HEK293T (cell line): ENCODE results near the gene NEU1.

ENCODE experiments used
- CTCF ChIA-PET: fragments of 350-600 bp; formaldehyde crosslinking; extraction: SDS; loops from one replicate; lab custom pipeline; 2021; ENCODE audit warnings: antibody characterized with exemption, inconsistent platforms; lab: Yijun Ruan, JAX
- POLR2A ChIA-PET: fragments of 350-600 bp; formaldehyde crosslinking; extraction: SDS; loops from one replicate; lab custom pipeline; 2020; ENCODE audit warnings: antibody characterized with exemption, inconsistent platforms; lab: Yijun Ruan, JAX
- DNase-seq: peaks from one replicate; pipeline ENCODE4 v3.0.0; 2012; ENCODE audit warnings: mixed read lengths; ENCODE audit errors: extremely low spot score
- ARNT ChIP-seq: fragments of 450-650 bp; IDR thresholded peaks from 2 replicates; pipeline ENCODE4 v1.6.1; 2017; ENCODE audit warnings: mild to moderate bottlenecking
- BHLHE40 ChIP-seq: fragments of 450-650 bp; IDR thresholded peaks from 2 replicates; pipeline ENCODE4 v1.6.1; 2016; ENCODE audit warnings: mild to moderate bottlenecking, moderate library complexity, borderline replicate concordance
- CTBP1 ChIP-seq: fragments of 450-650 bp; IDR thresholded peaks from 2 replicates; pipeline ENCODE4 v1.6.1; 2016; ENCODE audit warnings: borderline replicate concordance
- ELF4 ChIP-seq: fragments of 450-650 bp; IDR thresholded peaks from 2 replicates; pipeline ENCODE4 v1.6.1; 2017; ENCODE audit warnings: antibody characterized with exemption
- FOXA1 ChIP-seq: fragments of 450-650 bp; IDR thresholded peaks from 2 replicates; pipeline ENCODE4 v1.6.1; 2016; ENCODE audit warnings: mild to moderate bottlenecking
- FOXK2 ChIP-seq: fragments of 450-650 bp; IDR thresholded peaks from 2 replicates; pipeline ENCODE4 v1.6.1; 2016; ENCODE audit warnings: mild to moderate bottlenecking
- FOXM1 ChIP-seq: fragments of 450-650 bp; IDR thresholded peaks from 2 replicates; pipeline ENCODE4 v1.6.1; 2017; ENCODE audit warnings: mild to moderate bottlenecking, borderline replicate concordance
- HDGF ChIP-seq: fragments of 450-650 bp; IDR thresholded peaks from 2 replicates; pipeline ENCODE4 v1.6.1; 2017; ENCODE audit warnings: antibody characterized with exemption, borderline replicate concordance
- L3MBTL2 ChIP-seq: fragments of 450-650 bp; conservative IDR thresholded peaks from 2 replicates; pipeline ENCODE4 v1.6.1; 2016; ENCODE audit warnings: mild to moderate bottlenecking
- LEF1 ChIP-seq: fragments of 450-650 bp; IDR thresholded peaks from 2 replicates; pipeline ENCODE4 v1.6.1; 2017; ENCODE audit warnings: mild to moderate bottlenecking, borderline replicate concordance
- NFRKB ChIP-seq: fragments of 450-650 bp; IDR thresholded peaks from 2 replicates; pipeline ENCODE4 v1.6.1; 2016; ENCODE audit warnings: mild to moderate bottlenecking, moderate library complexity
- SP1 ChIP-seq: fragments of 450-650 bp; IDR thresholded peaks from 2 replicates; pipeline ENCODE4 v1.6.1; 2017
- SUZ12 ChIP-seq: fragments of 450-650 bp; IDR thresholded peaks from 2 replicates; pipeline ENCODE4 v1.6.1; 2016; ENCODE audit warnings: mild to moderate bottlenecking
- TARDBP ChIP-seq: fragments of 450-650 bp; IDR thresholded peaks from 2 replicates; pipeline ENCODE4 v1.6.1; 2016
- ZNF384 ChIP-seq: fragments of 450-650 bp; IDR thresholded peaks from 2 replicates; pipeline ENCODE4 v1.6.1; 2016
- TF ChIP-seq, protein P1 (sequence below): fragments of 450-650 bp; IDR thresholded peaks from 2 replicates; pipeline ENCODE4 v1.6.1; 2016

NEU1 gene

DNA sequence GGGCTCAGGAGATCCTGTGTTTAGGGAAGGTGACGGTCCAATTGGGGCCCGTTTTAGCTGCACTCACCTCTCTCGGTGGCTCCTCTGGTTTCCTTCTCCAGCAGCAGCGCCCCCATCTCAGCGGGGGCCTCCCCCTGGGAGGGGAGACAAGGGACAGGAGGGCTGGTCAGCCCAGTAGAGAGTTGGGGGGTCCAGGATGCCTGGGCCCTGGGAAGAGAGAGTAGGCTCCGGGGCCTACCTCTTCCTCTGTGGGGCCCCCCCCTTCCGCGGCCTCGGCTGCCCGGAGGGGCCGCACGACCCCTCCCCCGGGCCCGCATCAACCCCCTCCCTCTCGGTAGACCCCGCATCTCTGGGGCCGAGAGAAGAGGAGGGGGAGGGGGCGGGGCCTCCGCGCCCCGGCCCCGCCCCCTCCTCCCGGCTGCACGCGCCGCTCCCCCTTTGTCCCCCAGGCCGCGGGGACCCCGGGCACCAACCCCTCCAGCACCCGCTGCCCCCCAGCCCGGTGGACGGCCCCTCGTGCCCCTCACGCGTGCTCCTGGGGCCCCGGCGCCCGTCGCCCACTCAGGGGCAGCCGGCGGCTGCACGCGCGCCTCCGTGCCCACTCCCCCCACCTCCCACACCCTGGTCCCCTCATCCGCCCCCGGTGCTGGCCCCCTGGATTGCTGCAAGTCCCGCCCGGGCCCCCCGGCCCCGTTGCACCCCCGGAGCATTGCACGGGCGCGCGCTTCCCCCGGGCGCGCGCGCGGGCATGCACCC, 34.4 kb upstream of the NEU1 start:
- TF ChIP-seq FOXA1 (no peak), CTBP1 (no peak), ARNT (no peak), NFRKB (no peak)
- POLR2A ChIA-PET = interaction anchor here (0.9 to 2.7 kb wide), 10 partner anchors 10 to 355 kb away, joined by 3 to 13 read pairs (median 6); partner anchors contain the start of genes DDX39B, DXO, HSPA1A and HSPA1L
- CTCF ChIA-PET = interaction anchor here (1.5 kb wide), 1 partner anchor 90 kb away, joined by 3 read pairs; the partner anchor contains the start of gene LSM2
- no peak for DNase-seq

DNA sequence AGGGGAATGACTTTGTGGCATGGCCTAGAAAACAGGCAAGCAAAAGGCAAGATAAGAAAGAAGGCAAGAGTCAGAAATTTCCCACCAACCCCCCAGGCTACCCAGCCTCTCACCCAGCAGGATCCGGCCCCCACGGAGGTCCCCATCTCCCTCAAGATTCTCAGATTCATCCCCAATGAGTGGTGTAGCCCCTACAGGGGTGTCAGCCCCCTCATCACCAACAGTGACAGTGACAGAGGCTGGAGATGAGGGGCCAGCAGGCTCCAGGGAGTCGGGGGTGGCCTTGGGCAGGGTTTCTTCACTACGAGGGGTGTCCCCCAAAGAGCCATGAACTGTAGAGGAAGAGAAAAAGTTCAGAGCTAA, 33.9 kb upstream of the NEU1 start:
- TF ChIP-seq HDGF (no peak), ARNT (no peak), CTBP1 (no peak), FOXM1 (no peak), FOXK2 (no peak), FOXA1 (no peak), TARDBP (no peak), NFRKB (no peak), LEF1 (no peak), L3MBTL2 (no peak), SP1 (no peak), ELF4 (no peak), SUZ12 (no peak), BHLHE40 (no peak), ZNF384 (no peak)
- TF ChIP-seq, protein P1, sequence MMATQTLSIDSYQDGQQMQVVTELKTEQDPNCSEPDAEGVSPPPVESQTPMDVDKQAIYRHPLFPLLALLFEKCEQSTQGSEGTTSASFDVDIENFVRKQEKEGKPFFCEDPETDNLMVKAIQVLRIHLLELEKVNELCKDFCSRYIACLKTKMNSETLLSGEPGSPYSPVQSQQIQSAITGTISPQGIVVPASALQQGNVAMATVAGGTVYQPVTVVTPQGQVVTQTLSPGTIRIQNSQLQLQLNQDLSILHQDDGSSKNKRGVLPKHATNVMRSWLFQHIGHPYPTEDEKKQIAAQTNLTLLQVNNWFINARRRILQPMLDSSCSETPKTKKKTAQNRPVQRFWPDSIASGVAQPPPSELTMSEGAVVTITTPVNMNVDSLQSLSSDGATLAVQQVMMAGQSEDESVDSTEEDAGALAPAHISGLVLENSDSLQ = no peak
- ChIA-PET CTCF (no interaction called here), POLR2A (interaction anchor here (0.9 to 2.7 kb wide), 6 partner anchors 11 to 354 kb away, joined by 3 to 13 read pairs (median 6); partner anchors contain the start of genes DDX39B, HSPA1B, LSM2 and NEU1)
- no peak for DNase-seq

DNA sequence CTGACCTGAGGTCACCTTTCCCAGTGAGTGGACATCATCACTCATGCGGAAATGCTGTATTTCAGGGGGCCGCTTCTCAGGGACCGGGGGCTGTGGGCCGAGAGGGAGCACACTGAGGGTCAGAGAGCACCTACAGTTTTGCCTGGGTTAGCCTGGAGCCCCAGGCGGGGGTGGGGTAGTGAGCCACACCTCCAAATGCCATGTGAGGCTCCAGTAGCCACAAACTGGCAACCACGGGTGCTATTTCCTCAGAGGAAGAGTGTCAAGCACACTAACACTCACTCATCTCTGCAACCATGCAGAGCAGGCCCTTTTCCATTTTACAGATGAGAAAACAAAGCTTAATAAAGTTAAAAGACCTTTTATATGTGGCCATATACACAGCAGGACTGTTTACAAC, 30.2 kb upstream of the NEU1 start:
- POLR2A ChIA-PET = no interaction called here
- TF ChIP-seq SUZ12 (no peak), ARNT (no peak), FOXA1 (no peak)
- no peak for DNase-seq
- CTCF ChIA-PET = no interaction called here

DNA sequence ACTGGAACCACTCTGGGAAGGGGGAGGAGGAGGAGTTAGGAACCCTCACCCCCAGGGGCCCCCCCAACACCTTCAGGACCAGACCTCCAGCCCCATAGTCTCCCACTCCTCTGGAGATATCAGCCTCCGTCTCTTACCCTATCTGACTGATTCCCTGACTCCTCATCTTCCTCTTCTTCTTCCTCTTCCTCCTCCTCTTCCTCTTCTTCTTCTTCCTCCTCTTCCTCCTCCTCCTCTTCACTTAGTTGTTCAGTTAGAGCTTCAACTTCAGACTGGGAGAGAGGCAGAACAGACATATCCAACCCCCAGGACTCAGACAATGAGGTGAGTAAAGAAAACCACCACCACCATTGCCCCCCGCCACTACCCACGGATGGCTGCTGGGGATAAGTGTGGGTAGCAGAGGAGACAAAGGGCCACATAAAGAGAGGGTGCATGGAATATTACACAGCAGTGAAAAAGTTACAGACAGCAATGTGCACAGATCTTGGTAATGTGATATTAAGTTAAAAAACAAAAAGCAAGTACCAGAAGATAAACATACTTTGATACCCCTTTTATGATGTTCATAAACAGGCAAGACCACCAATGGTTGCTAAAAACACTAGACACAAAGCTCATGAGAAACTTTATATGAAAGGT, 26.8 kb upstream of the NEU1 start:
- TF ChIP-seq L3MBTL2 (no peak), ELF4 (no peak), HDGF (no peak), FOXA1 (no peak), LEF1 (no peak), FOXM1 (no peak), FOXK2 (no peak), CTBP1 (no peak), TARDBP (no peak), BHLHE40 (no peak), NFRKB (no peak), ARNT (no peak)
- TF ChIP-seq, protein P1 = no peak
- no peak for DNase-seq
- CTCF ChIA-PET = interaction anchor here (1.0 to 1.8 kb wide), 4 partner anchors 9 to 63 kb away, joined by 3 to 4 read pairs (median 3); no protein-coding TSS in a partner anchor
- POLR2A ChIA-PET = interaction anchor here (0.7 to 1.2 kb wide), 3 partner anchors 26 to 45 kb away, joined by 3 to 4 read pairs (median 3); partner anchors contain the start of gene NEU1

DNA sequence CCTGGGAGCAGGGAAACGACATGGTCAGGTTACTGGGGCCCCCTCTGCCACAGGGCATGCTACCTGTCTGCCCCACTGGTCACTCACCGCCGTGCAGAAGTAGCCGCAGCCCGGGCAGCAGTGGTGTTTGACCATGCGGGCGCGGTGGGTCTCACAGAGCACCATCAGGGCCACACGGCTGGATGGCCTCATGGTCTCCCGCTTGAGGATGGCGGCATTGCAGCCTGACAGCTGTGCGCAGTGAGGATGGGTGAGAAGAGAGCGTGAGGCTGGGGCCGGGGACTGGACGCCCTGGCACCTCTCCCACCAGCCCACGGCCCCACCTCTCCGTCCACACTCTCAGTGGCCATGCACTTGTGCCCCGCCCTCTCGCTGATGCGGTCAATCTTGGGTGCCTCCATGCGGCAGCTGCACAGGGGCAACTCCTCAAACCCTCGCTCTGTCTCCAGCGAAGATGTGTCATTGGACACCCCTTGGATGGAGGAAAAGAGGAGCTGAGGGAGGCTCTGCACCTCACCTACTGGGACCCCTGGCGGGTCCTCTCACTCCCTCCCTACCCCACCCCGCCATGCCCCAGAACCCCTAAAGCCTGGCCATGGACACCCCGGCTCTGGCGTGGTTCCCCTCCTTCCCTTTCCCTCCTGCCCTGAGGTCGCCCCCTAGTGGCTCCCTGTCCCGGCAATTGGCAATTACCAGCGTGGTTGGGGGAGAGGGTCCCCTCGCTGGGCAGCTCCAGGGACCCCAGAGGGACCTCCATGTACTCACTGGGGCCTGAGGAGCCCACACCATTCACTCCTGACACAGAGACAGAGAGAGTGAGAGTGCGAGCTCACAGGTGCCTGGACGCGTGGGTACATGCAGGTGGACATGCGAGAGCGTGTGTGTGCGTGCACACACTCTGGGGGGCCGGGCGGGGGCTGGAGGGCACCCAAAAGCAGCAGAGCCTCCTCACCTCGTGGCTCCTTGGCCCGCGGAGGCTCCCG, 25.9 kb upstream of the NEU1 start:
- TF ChIP-seq ELF4 (no peak), SP1 (no peak), CTBP1 (no peak)
- POLR2A ChIA-PET = interaction anchor here (1.7 kb wide), 1 partner anchor 9 kb away, joined by 6 read pairs; the partner anchor contains the start of gene EHMT2
- DNase-seq = peak; percentile 50
- CTCF ChIA-PET = interaction anchor here (1.3 to 1.6 kb wide), 2 partner anchors 10 to 64 kb away, joined by 3 to 4 read pairs; no protein-coding TSS in a partner anchor
